SK-N-MC (cell line): ENCODE data around the gene CCR6.

Experiments
- EZH2 ChIP-seq: fragments of 200-600 bp; sonication (generic); IDR thresholded peaks from one replicate; pipeline ENCODE4 v1.6.1; 2017; ENCODE audit warnings: antibody characterized with exemption
- POLR2AphosphoS5 ChIP-seq: IDR thresholded peaks from 2 replicates; pipeline ENCODE4 v1.6.1; 2012; ENCODE audit warnings: mild to moderate bottlenecking, low read depth, low read length, borderline replicate concordance

GRCh38 chr6:167087857-167088354, 35.0 kb upstream of the CCR6 start:
- no peak for TF ChIP-seq POLR2AphosphoS5
- no peak for TF ChIP-seq EZH2
